Liver (tissue), 9 donors: Measurements from ENCODE around the gene IGDCC3. TPM values are rescaled to one million over a fixed set of nuclear protein-coding genes. Genes with fewer than 3 reads are reported as not detected.

ENCODE experiments used
- DNase-seq: peaks from one replicate; pipeline ENCODE4 v3.0.0-alpha.2; 2017; ENCODE audit warnings: low spot score
- H3K27ac ChIP-seq, 2 donors: one replicate each; pipeline ENCODE4 v1.7.0; 2013; ENCODE audit warnings: inconsistent platforms in 2 of 2, low read length in 2 of 2, control low read depth in 1 of 2, low read depth in 1 of 2, mild to moderate bottlenecking in 1 of 2
- H3K27me3 ChIP-seq, 4 donors: one replicate each; pipeline versions ENCODE4 v1.6.1 to v1.7.0; 2013; ENCODE audit warnings: low read length in 3 of 4, inconsistent platforms in 1 of 4, mild to moderate bottlenecking in 1 of 4, moderate library complexity in 1 of 4; ENCODE audit not compliant: control insufficient read depth in 4 of 4, insufficient read depth in 4 of 4
- H3K36me3 ChIP-seq, 4 donors: one replicate each; pipeline versions ENCODE4 v1.6.1 to v1.7.0; 2013; ENCODE audit warnings: low read length in 3 of 4, mild to moderate bottlenecking in 3 of 4, low read depth in 1 of 4, moderate library complexity in 1 of 4; ENCODE audit not compliant: control insufficient read depth in 4 of 4, insufficient read depth in 3 of 4
- H3K4me1 ChIP-seq, 4 donors: one replicate each; pipeline versions ENCODE4 v1.6.1 to v1.7.0; 2013; ENCODE audit warnings: low read length in 3 of 4, mild to moderate bottlenecking in 3 of 4, moderate library complexity in 1 of 4; ENCODE audit not compliant: control insufficient read depth in 4 of 4, insufficient read depth in 4 of 4
- H3K4me3 ChIP-seq, 3 donors: one replicate each; pipeline versions ENCODE4 v1.6.1 to v1.7.0; 2013; ENCODE audit warnings: low read length in 3 of 3, control low read depth in 1 of 3, low read depth in 1 of 3, mild to moderate bottlenecking in 1 of 3
- H3K9ac ChIP-seq, 2 donors: one replicate each; pipeline ENCODE4 v1.7.0; 2013; ENCODE audit warnings: low read length in 2 of 2, mild to moderate bottlenecking in 2 of 2, moderate library complexity in 2 of 2, control low read depth in 1 of 2, low read depth in 1 of 2
- H3K9me3 ChIP-seq, 4 donors: one replicate each; pipeline versions ENCODE4 v1.6.1 to v1.7.0; 2013; ENCODE audit warnings: low read length in 3 of 4; ENCODE audit not compliant: control insufficient read depth in 4 of 4
- CTCF ChIP-seq: fragments of 150-350 bp; IDR thresholded peaks from 2 replicates; pipeline ENCODE4 v1.5.1; 2017; ENCODE audit warnings: improper control_type of control experiment, low read depth, low read length; ENCODE audit not compliant: missing input control
- EGR1 ChIP-seq, 2 donors: IDR thresholded peaks; 2 replicates each; pipeline ENCODE4 v1.6.1; 2016 to 2018; ENCODE audit warnings: antibody characterized with exemption in 2 of 2, low read depth in 2 of 2
- FOXA2 ChIP-seq: IDR thresholded peaks from 2 replicates; pipeline ENCODE4 v1.6.1; 2016; ENCODE audit warnings: antibody characterized with exemption
- GABPA ChIP-seq, 2 donors: IDR thresholded peaks in 1 of 2; conservative IDR thresholded peaks in 1 of 2; 2 replicates each; pipeline ENCODE4 v1.6.1; 2016; ENCODE audit warnings: antibody characterized with exemption in 2 of 2, mild to moderate bottlenecking in 1 of 2, moderate library complexity in 1 of 2
- HNF4A ChIP-seq, 2 donors: conservative IDR thresholded peaks; 2 replicates each; pipeline ENCODE4 v1.6.1; 2016; ENCODE audit warnings: antibody characterized with exemption in 2 of 2, mild to moderate bottlenecking in 2 of 2
- HNF4G ChIP-seq: IDR thresholded peaks from 2 replicates; pipeline ENCODE4 v1.6.1; 2016; ENCODE audit warnings: antibody characterized with exemption
- JUND ChIP-seq, 2 donors: IDR thresholded peaks; 2 replicates each; pipeline ENCODE4 v1.6.1; 2016; ENCODE audit warnings: antibody characterized with exemption in 2 of 2
- NR2F2 ChIP-seq: IDR thresholded peaks from 2 replicates; pipeline ENCODE4 v1.6.1; 2016; ENCODE audit warnings: antibody characterized with exemption
- RAD21 ChIP-seq, 2 donors: IDR thresholded peaks; 2 replicates each; pipeline ENCODE4 v1.6.1; 2016; ENCODE audit warnings: antibody characterized with exemption in 2 of 2, mild to moderate bottlenecking in 2 of 2
- REST ChIP-seq: IDR thresholded peaks from 2 replicates; pipeline ENCODE4 v1.6.1; 2016; ENCODE audit warnings: antibody characterized with exemption, mild to moderate bottlenecking
- RXRA ChIP-seq, 2 donors: IDR thresholded peaks; 2 replicates each; pipeline ENCODE4 v1.6.1; 2017 to 2018; ENCODE audit warnings: antibody characterized with exemption in 2 of 2, mild to moderate bottlenecking in 1 of 2
- TAF1 ChIP-seq: conservative IDR thresholded peaks from 2 replicates; pipeline ENCODE4 v1.6.1; 2016; ENCODE audit warnings: antibody characterized with exemption, mild to moderate bottlenecking
- WGBS: extraction: QIAGEN DNeasy Blood & Tissue Kit; methylation state at CpG from one replicate; pipeline ENCODE4 v1.1.7; 2013; 5-methylcytosine and 5-hydroxymethylcytosine counted together
- polyA plus RNA-seq, 2 donors: library from polyadenylated mRNA; stranded (reverse) in 1 of 2; unstranded in 1 of 2; fragments of 200-250 nt in 1 of 2; fragments of >200 nt in 1 of 2; fragmentation: Nextera tagmentation in 1 of 2; extraction: Ambion mirVana in 1 of 2; gene quantifications; one replicate each; pipeline versions ENCODE4 v1.2.1 to v1.2.3, GENCODE V29; 2013 to 2015
- total RNA-seq, 2 donors: library from RNA; depleted of rRNA; stranded (reverse); fragments of >200 nt; gene quantifications; one replicate each; pipeline ENCODE4 v1.2.3, GENCODE V29; 2014
- donor health status: healthy.
- donor health status: healthy.
- donor health status: healthy.
- donor health status: healthy.
- donor health status: healthy.

IGDCC3 gene
- total and polyA plus RNA-seq, 4 donors = 1.5 TPM; not detected in 3

GRCh38 chr15:65342493-65342892 is 35.3 kb downstream of the IGDCC3 start:
- Histone ChIP-seq H3K4me1 (no peaks in the 10 kb centered on the region), H3K9me3 (no peaks in the 10 kb centered on the region), H3K9ac (no peak overlapping the region), H3K4me3 (no peak overlapping the region), H3K36me3 (no peaks in the 10 kb centered on the region), H3K27ac (no peak overlapping the region), H3K27me3 (no peaks in the 10 kb centered on the region)
- no peak for DNase-seq
- 88% methylated on average over 9 of the region's 9 CpGs for WGBS
- no peak for TF ChIP-seq RXRA (IDR thresholded peaks at IDR 0.05)
- TF ChIP-seq CTCF = no peak
- TF ChIP-seq GABPA (IDR thresholded peaks at IDR 0.05 in 1 of 2, conservative IDR thresholded peaks at IDR 0.05 in 1 of 2) = no peak
- no peak for TF ChIP-seq FOXA2

- Histone ChIP-seq H3K9ac (no peak overlapping the region), H3K27ac (no peak overlapping the region), H3K27me3 (no peaks in the 10 kb centered on the region), H3K4me1 (no peaks in the 10 kb centered on the region), H3K36me3 (no peaks in the 10 kb centered on the region), H3K4me3 (no peak overlapping the region), H3K9me3 (no peaks in the 10 kb centered on the region)
- WGBS = 56% methylated on average over 7 of the region's 7 CpGs
- DNase-seq = no peak
- TF ChIP-seq CTCF (no peak), RXRA (IDR thresholded peaks at IDR 0.05) (no peak), HNF4A (conservative IDR thresholded peaks at IDR 0.05) (no peak), HNF4G (no peak), FOXA2 (no peak), JUND (IDR thresholded peaks at IDR 0.05) (no peak), GABPA (IDR thresholded peaks at IDR 0.05 in 1 of 2, conservative IDR thresholded peaks at IDR 0.05 in 1 of 2) (no peak), RAD21 (IDR thresholded peaks at IDR 0.05) (no peak), TAF1 (no peak), EGR1 (IDR thresholded peaks at IDR 0.05; ENCODE audit: low read depth in 2 of 2) (no peak), NR2F2 (no peak), REST (no peak)
Measured at GRCh38 chr15:65339920-65340319, 37.9 kb downstream of the IGDCC3 start.
